Activated CD8-positive, alpha-beta memory T cell treated with anti-CD3 and anti-CD28 coated beads, Interleukin-2, amount 10 ng/mL, durations not matched to agents 7 days and 5 days (primary cell): ENCODE results near the gene PRTFDC1. TPM values are rescaled to one million over a fixed set of nuclear protein-coding genes. Genes with fewer than 3 reads are reported as not detected.
"Not testable (repeated sequence)": the region's sequence is repeated elsewhere in the genome, so short reads cannot be mapped to it uniquely, and the experiment has no call there.

Source experiments
- ATAC-seq: fragments of 150-1000 bp; cut with Tn5 transposase; one replicate; pipeline ENCODE4 v1.10.0; 2021; ENCODE audit warnings: moderate library complexity
- CTCF ChIA-PET: fragments of 350-600 bp; sonication (Branson Sonifier 250); formaldehyde crosslinking; loops from one replicate; lab custom pipeline; 2021; ENCODE audit warnings: antibody characterized with exemption; lab: Charles Lee
- DNase-seq: peaks from one replicate; pipeline ENCODE4 v3.0.0-alpha.2; 2020
- H3K27ac Mint-ChIP-seq: one replicate; pipeline ENCODE4 v1.8.0; 2021; ENCODE audit warnings: mild to moderate bottlenecking, mixed read lengths
- H3K27me3 Mint-ChIP-seq: one replicate; pipeline ENCODE4 v1.8.0; 2021; ENCODE audit warnings: mixed read lengths
- H3K36me3 Mint-ChIP-seq: one replicate; pipeline ENCODE4 v1.8.0; 2021; ENCODE audit warnings: mild to moderate bottlenecking, mixed read lengths
- H3K4me1 Mint-ChIP-seq: one replicate; pipeline ENCODE4 v1.8.0; 2021; ENCODE audit warnings: mixed read lengths
- H3K4me3 Mint-ChIP-seq: one replicate; pipeline ENCODE4 v1.8.0; 2021; ENCODE audit warnings: mild to moderate bottlenecking, moderate library complexity, mixed read lengths
- H3K9me3 Mint-ChIP-seq: one replicate; pipeline ENCODE4 v1.8.0; 2022; ENCODE audit warnings: low read depth, mixed read lengths
- total RNA-seq, 2 experiments: library from RNA; stranded (reverse); gene quantifications; one replicate each; pipeline ENCODE4 v1.2.3, GENCODE V29; 2021

PRTFDC1 gene
- total RNA-seq, 2 experiments from 2014 or later = 1.6 to 2.9 TPM

- no peak overlapping the region for H3K4me3 Mint-ChIP-seq
These were observed 6.4 kb upstream of the PRTFDC1 start for GRCh38 chr10:24958721-24959381.

GRCh38 chr10:24958091-24958720 is 5.8 kb upstream of the PRTFDC1 start:
- no peak for ATAC-seq
- no peak for DNase-seq
- CTCF ChIA-PET = no interaction called here
- H3K4me1 Mint-ChIP-seq = peaks cover 8% of the 10 kb centered on the region
- no peak overlapping the region for H3K4me3 Mint-ChIP-seq
- H3K27me3 Mint-ChIP-seq = no peaks in the 10 kb centered on the region
- no peak overlapping the region for H3K27ac Mint-ChIP-seq
- H3K36me3 Mint-ChIP-seq = no peaks in the 10 kb centered on the region
- no peaks in the 10 kb centered on the region for H3K9me3 Mint-ChIP-seq

More at GRCh38 chr10:24958721-24959381, 6.4 kb upstream of the PRTFDC1 start:
- Mint-ChIP-seq H3K36me3 (no peaks in the 10 kb centered on the region), H3K27me3 (no peaks in the 10 kb centered on the region), H3K4me1 (peaks cover 1% of the 10 kb centered on the region), H3K9me3 (no peaks in the 10 kb centered on the region), H3K27ac (no peak overlapping the region)
- DNase-seq = no peak
- ATAC-seq = no peak
- CTCF ChIA-PET = no interaction called here

- H3K36me3 Mint-ChIP-seq, ATAC-seq, H3K9me3 Mint-ChIP-seq, H3K27me3 Mint-ChIP-seq, H3K4me3 Mint-ChIP-seq, H3K27ac Mint-ChIP-seq, DNase-seq, CTCF ChIA-PET: not testable (repeated sequence)
- H3K4me1 Mint-ChIP-seq = peaks cover 13% of the 10 kb centered on the region
These were observed 5.2 kb upstream of the PRTFDC1 start for GRCh38 chr10:24957624-24958051.

GRCh38 chr10:24953675-24954074 is 1.3 kb upstream of the PRTFDC1 start:
- Mint-ChIP-seq H3K27ac (peak overlapping the region; percentile 83), H3K36me3 (peaks cover 4% of the 10 kb centered on the region), H3K9me3 (no peaks in the 10 kb centered on the region), H3K27me3 (no peaks in the 10 kb centered on the region), H3K4me1 (peaks cover 28% of the 10 kb centered on the region), H3K4me3 (peak overlapping the region; percentile 72)
- no peak for DNase-seq
- CTCF ChIA-PET = interaction anchor here (0.8 to 2.5 kb wide), 6 partner anchors 24 to 336 kb away, joined by 3 to 11 read pairs (median 4); no protein-coding TSS in a partner anchor
- ATAC-seq = no peak

GRCh38 chr10:24952707-24953645 is 570 bp upstream of the PRTFDC1 start:
- Mint-ChIP-seq H3K4me3 (peak overlapping the region; percentile 72), H3K36me3 (peaks cover 4% of the 10 kb centered on the region), H3K9me3 (no peaks in the 10 kb centered on the region), H3K4me1 (peaks cover 35% of the 10 kb centered on the region), H3K27ac (peak overlapping the region; percentile 83), H3K27me3 (no peaks in the 10 kb centered on the region)
- CTCF ChIA-PET = interaction anchor here (0.8 to 2.5 kb wide), 8 partner anchors 17 to 335 kb away, joined by 3 to 11 read pairs (median 4); no protein-coding TSS in a partner anchor
- ATAC-seq = peak; percentile 78
- peak; percentile 55 for DNase-seq

GRCh38 chr10:24951201-24952142 is 934 bp downstream of the PRTFDC1 start:
- H3K27me3 Mint-ChIP-seq = no peaks in the 10 kb centered on the region
- H3K9me3 Mint-ChIP-seq = no peaks in the 10 kb centered on the region
- peaks cover 4% of the 10 kb centered on the region for H3K36me3 Mint-ChIP-seq
- CTCF ChIA-PET = interaction anchor here (0.8 to 2.5 kb wide), 10 partner anchors 16 to 334 kb away, joined by 3 to 11 read pairs (median 4); no protein-coding TSS in a partner anchor
- H3K4me3 Mint-ChIP-seq = peak overlapping the region; percentile 73
- peak; percentile 66 for DNase-seq
- H3K4me1 Mint-ChIP-seq = peaks cover 44% of the 10 kb centered on the region
- H3K27ac Mint-ChIP-seq = peak overlapping the region; percentile 83
- peak; percentile 62 for ATAC-seq

GRCh38 chr10:24950439-24950838 is 2.0 kb downstream of the PRTFDC1 start:
- Mint-ChIP-seq H3K27me3 (no peaks in the 10 kb centered on the region), H3K27ac (no peak overlapping the region), H3K4me1 (peaks cover 44% of the 10 kb centered on the region), H3K4me3 (no peak overlapping the region), H3K36me3 (peaks cover 4% of the 10 kb centered on the region), H3K9me3 (no peaks in the 10 kb centered on the region)
- CTCF ChIA-PET = no interaction called here
- no peak for ATAC-seq
- no peak for DNase-seq

GRCh38 chr10:24949616-24950015 is 2.8 kb downstream of the PRTFDC1 start:
- no peak overlapping the region for H3K4me3 Mint-ChIP-seq
- CTCF ChIA-PET = interaction anchor here (0.9 kb wide), 1 partner anchor 119 kb away, joined by 3 read pairs; no protein-coding TSS in a partner anchor
- peaks cover 47% of the 10 kb centered on the region for H3K4me1 Mint-ChIP-seq
- H3K9me3 Mint-ChIP-seq = no peaks in the 10 kb centered on the region
- no peak for ATAC-seq
- H3K27ac Mint-ChIP-seq = no peak overlapping the region
- peaks cover 6% of the 10 kb centered on the region for H3K36me3 Mint-ChIP-seq
- DNase-seq = no peak
- no peaks in the 10 kb centered on the region for H3K27me3 Mint-ChIP-seq

GRCh38 chr10:24947304-24948097 is 4.9 kb downstream of the PRTFDC1 start:
- no peaks in the 10 kb centered on the region for H3K9me3 Mint-ChIP-seq
- no peaks in the 10 kb centered on the region for H3K27me3 Mint-ChIP-seq
- CTCF ChIA-PET = interaction anchor here (1.0 to 1.2 kb wide), 2 partner anchors 19 to 54 kb away, joined by 3 read pairs; no protein-coding TSS in a partner anchor
- ATAC-seq (peak; percentile 23), DNase-seq (no peak)
- peaks cover 35% of the 10 kb centered on the region for H3K4me1 Mint-ChIP-seq
- peaks cover 6% of the 10 kb centered on the region for H3K36me3 Mint-ChIP-seq
- no peak overlapping the region for H3K4me3 Mint-ChIP-seq
- H3K27ac Mint-ChIP-seq = peak overlapping the region; percentile 22

GRCh38 chr10:24944512-24945255 is 7.7 kb downstream of the PRTFDC1 start:
- peaks cover 20% of the 10 kb centered on the region for H3K4me1 Mint-ChIP-seq
- DNase-seq (no peak), ATAC-seq (no peak)
- no peaks in the 10 kb centered on the region for H3K9me3 Mint-ChIP-seq
- no peak overlapping the region for H3K4me3 Mint-ChIP-seq
- no peak overlapping the region for H3K27ac Mint-ChIP-seq
- CTCF ChIA-PET = no interaction called here
- H3K27me3 Mint-ChIP-seq = no peaks in the 10 kb centered on the region
- peaks cover 3% of the 10 kb centered on the region for H3K36me3 Mint-ChIP-seq

- CTCF ChIA-PET = no interaction called here
- Mint-ChIP-seq H3K4me3 (no peak overlapping the region), H3K4me1 (peaks cover 6% of the 10 kb centered on the region), H3K36me3 (peaks cover 3% of the 10 kb centered on the region), H3K9me3 (no peaks in the 10 kb centered on the region), H3K27ac (no peak overlapping the region), H3K27me3 (no peaks in the 10 kb centered on the region)
- ATAC-seq (no peak), DNase-seq (no peak)
These were observed 13.9 kb downstream of the PRTFDC1 start for GRCh38 chr10:24938525-24938924.
